Measurements from ENCODE around the gene ADGRG3.

Gene ADGRG3

GRCh38 chr16:57630407-57630797, 37.7 kb upstream of the ADGRG3 start:
- DNase-seq (ENCODE audit: low read depth in 1 of 2, low spot score in 1 of 2): no peak

DNA sequence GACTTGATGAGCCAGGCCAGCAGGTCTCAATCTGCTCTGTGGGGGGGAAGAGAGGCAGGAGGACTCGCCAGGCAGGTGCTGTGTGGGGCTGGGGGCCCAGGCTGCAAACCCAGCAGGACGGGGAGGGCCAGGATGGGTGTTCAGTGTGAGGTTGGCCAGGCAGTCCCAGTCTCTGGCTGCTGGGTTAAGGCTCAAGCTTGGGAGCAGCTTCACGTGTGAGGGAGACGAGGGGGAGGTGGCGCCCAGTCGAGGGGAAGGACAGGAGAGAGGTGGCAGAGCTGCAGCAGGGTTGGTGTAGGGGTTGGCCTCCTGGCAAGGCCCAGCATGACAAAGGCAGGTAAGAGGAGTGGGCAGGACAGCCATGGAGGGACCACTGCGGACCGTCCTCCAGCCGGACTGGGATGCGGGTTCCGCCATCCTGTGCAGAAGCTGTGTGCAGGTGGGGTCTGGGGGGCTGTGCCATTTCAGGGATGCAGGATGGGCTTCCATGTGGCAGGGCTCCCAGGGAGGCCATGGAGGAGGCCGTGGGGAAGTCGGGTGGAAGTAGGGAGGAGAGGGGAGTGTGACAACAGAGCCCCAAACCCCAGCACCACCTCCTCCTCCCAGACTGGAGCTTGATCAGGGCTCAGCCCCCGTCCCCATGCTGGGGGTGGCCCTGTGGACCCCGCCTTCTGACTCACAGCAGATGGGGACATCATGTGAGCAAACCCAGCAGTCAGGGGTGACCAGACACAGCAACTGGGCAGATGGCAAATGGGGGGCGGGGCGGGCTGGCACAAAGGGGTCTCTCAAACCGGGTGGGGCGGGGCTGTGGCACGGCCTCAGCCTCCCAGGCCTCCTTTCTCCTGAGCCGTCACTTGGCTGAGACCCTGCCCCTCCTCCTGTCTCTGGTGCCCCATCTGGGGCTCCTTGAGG, 36.9 kb upstream of the ADGRG3 start:
- no peak for DNase-seq (ENCODE audit: low read depth in 1 of 2, low spot score in 1 of 2)

DNA sequence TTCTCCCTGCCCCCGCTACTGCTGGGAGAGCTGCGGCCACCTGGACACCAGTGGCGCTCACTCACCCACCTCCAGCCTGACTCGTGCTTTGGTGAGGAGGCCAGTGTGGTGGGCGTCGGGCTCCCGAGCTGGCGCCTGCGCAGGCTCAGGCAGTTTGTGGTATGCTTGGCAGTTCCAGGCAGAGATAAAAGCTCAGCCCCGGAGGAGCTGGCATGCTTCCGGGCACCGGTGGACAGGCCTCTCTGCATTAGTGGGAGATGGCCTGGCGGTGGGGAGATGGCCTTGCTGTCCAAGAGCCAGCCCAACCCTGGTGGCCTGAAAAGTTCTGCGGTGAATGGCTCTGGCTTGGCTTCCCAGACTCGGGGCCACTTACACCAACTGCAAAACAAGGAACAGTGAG, 35.5 kb upstream of the ADGRG3 start:
- DNase-seq (ENCODE audit: low read depth in 1 of 2, low spot score in 1 of 2): no peak

DNA sequence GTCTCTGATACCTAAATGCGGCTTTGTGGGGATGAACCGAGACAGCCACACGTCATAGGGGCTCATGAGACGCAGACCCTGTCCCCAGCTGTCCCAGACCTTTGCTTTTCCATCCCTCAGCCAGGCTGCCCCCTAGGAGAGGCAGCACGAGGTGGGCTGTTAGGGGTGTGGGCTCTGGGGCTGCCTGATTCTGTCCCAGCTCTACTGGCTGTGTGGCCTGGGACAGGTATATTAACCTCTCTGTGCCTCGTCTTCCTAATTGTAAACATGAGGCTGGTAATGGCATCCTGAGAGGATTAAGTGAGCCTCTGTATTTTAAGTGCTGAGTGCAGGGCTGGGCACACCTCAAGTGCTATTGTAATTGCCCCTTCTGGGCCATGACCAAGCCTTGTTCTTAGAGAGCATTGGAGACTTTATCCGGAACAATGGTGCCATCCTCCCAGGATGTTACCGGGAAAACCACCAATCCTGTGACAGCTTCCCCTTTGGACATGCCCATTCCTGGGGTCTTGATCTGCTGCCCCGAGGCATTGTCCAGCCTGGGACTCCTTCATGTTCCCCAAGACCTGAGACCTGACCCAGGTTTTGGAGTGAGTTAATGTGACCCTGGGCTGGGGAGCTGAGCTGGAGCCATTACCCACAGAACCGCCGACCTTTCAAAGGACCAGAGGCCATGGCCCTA, 34.6 kb upstream of the ADGRG3 start:
- DNase-seq (ENCODE audit: low read depth in 1 of 2, low spot score in 1 of 2): no peak

GRCh38 chr16:57634171-57634570, 33.9 kb upstream of the ADGRG3 start:
- no peak for DNase-seq (ENCODE audit: low read depth in 1 of 2, low spot score in 1 of 2)

GRCh38 chr16:57635266-57636097, 32.6 kb upstream of the ADGRG3 start:
- no peak for DNase-seq (ENCODE audit: low read depth in 1 of 2, low spot score in 1 of 2)

DNA sequence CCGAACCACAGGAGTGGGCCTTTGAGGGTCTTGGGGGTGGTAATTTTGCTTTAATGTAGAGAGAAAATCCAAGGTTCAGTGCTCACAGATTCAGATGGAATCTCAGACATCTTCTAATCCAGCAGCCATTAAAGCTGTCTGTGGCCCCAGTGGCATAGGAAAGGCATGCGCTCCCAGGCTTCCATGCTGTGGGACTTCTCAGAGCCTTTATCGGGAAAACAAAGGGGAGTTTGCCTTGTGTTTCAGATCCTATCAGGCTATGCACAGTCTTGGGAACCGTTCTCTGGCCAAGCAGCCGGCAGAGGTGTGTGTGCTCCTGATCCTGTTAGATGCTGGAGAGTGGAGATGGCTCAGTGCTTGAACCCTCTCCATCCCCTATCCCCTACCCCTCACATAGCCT, 31.9 kb upstream of the ADGRG3 start:
- DNase-seq (ENCODE audit: low read depth in 1 of 2, low spot score in 1 of 2): no peak

DNA sequence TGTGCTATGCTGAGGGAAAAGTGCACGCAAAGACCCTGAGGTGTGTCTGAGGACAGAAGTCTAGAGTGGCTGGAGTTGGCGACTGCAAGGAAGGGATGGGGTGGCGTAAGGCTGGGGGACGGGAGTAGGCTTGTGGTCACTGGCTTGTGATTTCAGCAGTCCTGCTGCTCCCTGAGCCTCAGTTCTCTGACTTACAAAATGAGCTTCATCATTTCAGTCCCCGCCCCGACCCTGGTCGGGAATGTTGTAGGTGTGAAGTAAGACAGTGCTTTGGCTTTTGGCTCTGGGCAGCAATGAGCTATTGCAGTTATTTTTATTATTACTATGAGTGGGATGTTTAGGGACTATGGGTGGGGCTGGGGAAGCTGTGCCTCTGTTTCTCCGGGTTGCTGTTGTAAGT, 31.1 kb upstream of the ADGRG3 start:
- DNase-seq (ENCODE audit: low read depth in 1 of 2, low spot score in 1 of 2): no peak

DNA sequence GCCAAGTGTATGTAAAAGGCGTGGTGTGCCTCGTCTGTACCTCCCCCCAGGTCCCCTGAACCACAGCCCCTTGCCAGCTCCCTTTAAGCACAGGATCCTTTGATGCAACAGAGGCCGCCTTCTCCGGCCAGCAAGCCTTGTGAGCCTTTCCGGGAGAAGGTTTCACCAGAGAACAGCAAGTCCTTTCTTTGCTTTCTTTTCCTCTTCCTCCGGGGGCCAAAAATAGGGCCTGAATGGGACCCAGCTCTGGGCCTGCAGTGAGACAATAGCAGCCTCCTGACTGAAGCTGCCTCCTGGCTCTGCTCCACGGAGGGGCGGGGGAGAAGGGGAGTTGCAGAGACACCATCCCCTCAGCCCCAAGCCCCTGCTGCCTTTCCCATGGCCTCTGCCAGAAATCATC, 30.7 kb upstream of the ADGRG3 start:
- no peak for DNase-seq (ENCODE audit: low read depth in 1 of 2, low spot score in 1 of 2)

- DNase-seq (ENCODE audit: low read depth in 1 of 2, low spot score in 1 of 2): no peak
Observed at GRCh38 chr16:57637965-57638364, 30.1 kb upstream of the ADGRG3 start.

- no peak for DNase-seq (ENCODE audit: low read depth in 1 of 2, low spot score in 1 of 2)
Observed at GRCh38 chr16:57638381-57638780, 29.7 kb upstream of the ADGRG3 start.

GRCh38 chr16:57639172-57639887, 28.8 kb upstream of the ADGRG3 start:
- no peak for DNase-seq (ENCODE audit: low read depth in 1 of 2, low spot score in 1 of 2)

GRCh38 chr16:57640185-57640584, 27.9 kb upstream of the ADGRG3 start:
- DNase-seq (ENCODE audit: low read depth in 1 of 2, low spot score in 1 of 2): no peak

DNA sequence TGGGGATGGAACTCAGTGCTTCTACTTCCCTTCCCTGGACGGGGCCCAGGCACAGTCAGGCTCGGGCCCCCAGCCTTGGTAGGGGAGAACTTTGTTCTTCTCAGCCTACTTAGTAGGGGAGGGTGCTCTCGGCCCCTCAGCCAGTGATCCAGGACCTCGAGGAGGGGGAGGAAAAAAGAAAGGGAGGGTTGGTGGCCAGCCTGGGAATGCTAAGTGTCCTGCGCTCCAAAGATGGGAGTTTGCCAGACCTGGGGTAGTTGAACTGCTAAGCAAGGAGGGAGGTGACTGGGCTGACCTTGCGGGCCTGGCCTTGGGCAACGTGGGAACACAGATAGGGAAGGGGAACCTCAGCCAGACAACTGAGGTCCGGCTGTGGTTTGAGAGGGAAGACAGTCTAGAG, 27.5 kb upstream of the ADGRG3 start:
- DNase-seq (ENCODE audit: low read depth in 1 of 2, low spot score in 1 of 2): no peak

DNA sequence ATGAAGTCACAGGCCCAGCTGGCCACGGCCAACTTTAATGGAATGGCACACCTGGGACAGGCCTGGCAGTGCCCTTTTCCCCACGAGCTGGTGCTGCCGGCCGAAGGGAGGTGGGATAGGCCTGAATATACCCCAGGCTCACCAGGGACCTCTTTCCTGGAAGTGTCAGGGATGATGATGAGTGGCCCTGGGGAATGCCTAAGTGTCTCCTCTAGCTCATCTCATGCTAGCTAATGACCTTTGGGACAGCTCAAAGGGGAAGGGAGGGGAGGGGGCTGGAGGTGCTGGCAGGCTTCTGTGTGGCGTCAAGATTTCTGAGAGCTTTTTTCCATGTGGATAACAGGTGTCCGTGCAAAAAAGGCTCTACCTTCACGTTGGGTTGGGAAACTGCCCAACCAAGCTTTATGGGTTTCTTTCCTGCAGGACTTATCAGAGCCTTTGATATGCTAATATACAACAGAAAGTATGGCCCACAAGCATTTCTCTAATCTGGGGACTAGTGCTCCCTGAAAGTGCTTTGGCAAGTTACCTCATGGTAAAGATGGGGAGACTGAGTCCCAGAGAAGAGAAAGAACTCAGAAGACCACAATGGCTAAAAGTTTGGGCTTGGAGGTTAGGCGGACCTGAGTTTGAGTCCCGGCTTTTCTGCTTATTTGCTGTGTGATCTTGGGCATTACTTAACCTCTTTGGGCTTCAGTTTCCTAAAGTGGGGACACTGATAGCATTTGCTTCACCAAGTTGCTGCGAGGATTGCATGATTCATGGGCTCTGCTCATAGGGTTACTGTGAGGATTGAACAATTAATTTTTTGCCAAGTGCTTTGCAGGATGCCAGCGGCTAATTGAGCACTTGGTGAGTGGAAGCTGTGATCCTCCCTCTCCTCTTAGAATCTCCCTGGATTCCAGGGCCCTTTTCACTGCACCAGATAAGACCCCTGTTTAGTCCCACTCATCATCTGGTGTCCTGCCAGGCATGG, 25.7 kb upstream of the ADGRG3 start:
- no peak for DNase-seq (ENCODE audit: low read depth in 1 of 2, low spot score in 1 of 2)

- DNase-seq (ENCODE audit: low read depth in 1 of 2, low spot score in 1 of 2): no peak
Observed at GRCh38 chr16:57643147-57643874, 24.8 kb upstream of the ADGRG3 start.

GRCh38 chr16:57643910-57644309, 24.2 kb upstream of the ADGRG3 start:
- DNase-seq (ENCODE audit: low read depth in 1 of 2, low spot score in 1 of 2): no peak

- no peak for DNase-seq (ENCODE audit: low read depth in 1 of 2, low spot score in 1 of 2)
Observed at GRCh38 chr16:57644383-57645014, 23.6 kb upstream of the ADGRG3 start.

DNA sequence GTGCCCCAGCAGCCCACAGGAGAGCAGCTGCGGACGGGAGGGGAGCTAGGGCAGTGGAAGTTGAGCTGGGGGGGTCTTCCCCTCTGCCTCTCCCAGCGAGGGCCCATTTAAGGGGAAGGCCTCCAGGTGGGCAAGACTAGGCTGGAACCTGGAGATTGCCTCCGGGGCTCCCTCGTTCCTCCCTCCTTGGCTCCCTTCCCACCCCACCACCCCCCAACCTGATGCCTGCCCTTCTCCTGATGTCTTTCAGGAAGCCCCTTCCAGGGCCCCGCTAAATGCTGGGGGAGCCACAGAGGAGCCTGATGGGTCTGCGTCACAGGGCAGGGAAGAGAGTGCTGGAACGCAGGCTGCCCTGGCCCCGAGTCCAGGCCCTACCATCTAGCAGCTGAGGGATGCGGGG, 22.9 kb upstream of the ADGRG3 start:
- no peak for DNase-seq (ENCODE audit: low read depth in 1 of 2, low spot score in 1 of 2)
